GM15510 (cell line): ENCODE measurements around the gene ABHD3.

ENCODE experiments used
- POLR2A ChIP-seq: IDR thresholded peaks from 3 replicates; pipeline ENCODE4 v1.6.1; 2011; ENCODE audit warnings: borderline replicate concordance; ENCODE audit not compliant: insufficient read length; ENCODE audit errors: extremely low read depth

Gene ABHD3

DNA sequence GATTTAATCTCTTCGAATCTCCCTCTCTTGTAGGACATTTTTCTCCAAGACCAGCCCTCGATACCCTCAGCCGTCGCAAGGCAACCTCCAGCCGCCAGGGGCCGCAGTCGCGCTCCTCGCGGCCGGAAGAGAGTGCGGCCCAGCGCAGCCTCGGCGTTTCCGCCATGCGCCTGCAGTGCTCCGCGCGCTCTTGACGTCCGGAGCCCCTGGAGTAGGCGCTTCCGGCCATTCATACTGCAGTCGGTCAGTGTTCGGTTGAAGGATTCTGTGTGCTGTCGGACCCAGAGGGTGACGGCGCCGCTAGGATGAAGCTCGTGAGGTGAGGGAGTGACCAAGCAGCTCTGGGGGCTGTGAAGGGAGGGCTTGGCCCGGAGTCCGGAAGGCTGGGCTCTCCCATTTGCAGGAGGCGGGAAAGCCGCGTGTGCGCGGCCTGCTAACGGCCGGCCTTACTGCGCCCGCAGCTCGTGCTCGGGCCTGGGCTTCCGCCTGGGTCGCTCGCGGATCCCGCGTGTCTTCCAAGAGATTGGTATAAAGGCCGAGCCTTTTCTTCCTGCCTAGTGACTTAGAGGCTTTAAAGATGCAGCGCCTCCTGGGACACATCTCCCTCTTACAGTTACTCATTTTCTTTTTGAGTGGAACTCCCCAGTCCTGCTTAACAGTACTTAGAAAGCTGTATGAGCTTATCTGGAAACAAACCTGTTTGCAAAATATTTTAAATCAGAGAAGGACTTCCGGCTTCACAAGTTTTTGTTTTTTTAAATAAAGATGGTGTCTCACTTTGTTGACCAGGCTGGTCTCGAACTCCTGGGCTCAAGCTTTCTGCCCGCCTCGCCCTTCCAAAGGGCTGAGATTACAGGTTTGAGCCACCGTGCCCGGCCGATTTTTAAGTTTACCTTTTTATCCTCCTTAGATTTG lies 92.2 kb downstream of the ABHD3 start, which contains the start of gene SNRPD1:
TSS of gene SNRPD1 (plus strand) at position 190 of the 915 bp plus-strand sequence. CDS start at position 306, 116 bp downstream.
- peak; percentile 89 for TF ChIP-seq POLR2A

DNA sequence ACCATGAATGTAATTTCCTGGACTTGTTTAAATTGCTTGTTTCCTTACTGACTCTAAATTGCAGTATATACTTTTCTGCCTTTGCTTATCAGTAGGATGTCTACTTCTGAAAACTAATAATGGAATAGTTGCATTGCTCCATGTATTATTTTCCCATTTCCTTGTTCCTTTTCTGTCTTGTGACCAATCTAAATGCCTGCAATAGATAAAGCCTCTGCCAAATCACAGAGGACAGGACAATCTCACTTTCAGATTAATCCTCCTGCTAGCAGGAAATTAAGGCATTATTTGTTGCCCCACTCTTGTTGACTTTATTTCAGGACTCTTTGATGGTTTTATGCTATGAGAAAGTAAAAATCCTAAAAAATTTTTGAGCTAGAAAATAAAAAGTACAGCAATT lies 99.4 kb downstream of the ABHD3 start:
- no peak for TF ChIP-seq POLR2A

DNA sequence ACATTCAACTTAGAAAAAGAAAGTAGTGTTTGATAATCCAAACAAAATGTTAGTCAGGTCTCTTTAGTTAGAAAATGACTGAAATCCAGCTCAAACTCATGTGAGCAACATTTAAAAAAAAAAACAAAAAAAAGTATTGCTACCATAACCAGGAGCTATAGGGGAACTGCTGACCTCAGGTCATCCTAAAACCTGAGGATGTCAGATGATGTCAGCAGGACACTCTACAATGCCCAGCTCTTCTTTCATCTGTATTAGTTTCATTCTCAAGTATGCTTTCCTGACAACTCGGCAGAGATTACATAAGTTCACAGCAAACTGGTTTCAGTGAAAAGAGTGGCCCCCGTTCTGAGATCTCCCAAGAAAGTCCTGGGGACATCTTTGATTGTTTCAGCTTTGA lies 99.9 kb downstream of the ABHD3 start:
- TF ChIP-seq POLR2A, result no peak

DNA sequence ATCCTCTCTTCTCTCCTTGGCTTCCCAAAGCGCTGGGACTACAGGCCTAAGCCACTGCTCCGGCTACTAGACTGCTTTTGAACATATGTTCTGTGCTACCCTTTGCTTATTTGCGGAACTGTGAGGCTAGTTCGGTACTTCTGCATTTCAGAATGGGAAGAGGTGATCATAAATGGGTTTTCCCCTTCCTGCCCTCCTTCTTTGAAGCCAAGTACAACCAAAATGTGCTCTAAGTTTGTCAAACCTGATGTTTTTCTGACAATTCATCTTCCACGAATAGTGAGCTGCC lies 102.3 kb downstream of the ABHD3 start:
- no peak for TF ChIP-seq POLR2A
